ENCODE results near the gene PAIP1.

PAIP1 gene, protein sequence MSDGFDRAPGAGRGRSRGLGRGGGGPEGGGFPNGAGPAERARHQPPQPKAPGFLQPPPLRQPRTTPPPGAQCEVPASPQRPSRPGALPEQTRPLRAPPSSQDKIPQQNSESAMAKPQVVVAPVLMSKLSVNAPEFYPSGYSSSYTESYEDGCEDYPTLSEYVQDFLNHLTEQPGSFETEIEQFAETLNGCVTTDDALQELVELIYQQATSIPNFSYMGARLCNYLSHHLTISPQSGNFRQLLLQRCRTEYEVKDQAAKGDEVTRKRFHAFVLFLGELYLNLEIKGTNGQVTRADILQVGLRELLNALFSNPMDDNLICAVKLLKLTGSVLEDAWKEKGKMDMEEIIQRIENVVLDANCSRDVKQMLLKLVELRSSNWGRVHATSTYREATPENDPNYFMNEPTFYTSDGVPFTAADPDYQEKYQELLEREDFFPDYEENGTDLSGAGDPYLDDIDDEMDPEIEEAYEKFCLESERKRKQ

DNA sequence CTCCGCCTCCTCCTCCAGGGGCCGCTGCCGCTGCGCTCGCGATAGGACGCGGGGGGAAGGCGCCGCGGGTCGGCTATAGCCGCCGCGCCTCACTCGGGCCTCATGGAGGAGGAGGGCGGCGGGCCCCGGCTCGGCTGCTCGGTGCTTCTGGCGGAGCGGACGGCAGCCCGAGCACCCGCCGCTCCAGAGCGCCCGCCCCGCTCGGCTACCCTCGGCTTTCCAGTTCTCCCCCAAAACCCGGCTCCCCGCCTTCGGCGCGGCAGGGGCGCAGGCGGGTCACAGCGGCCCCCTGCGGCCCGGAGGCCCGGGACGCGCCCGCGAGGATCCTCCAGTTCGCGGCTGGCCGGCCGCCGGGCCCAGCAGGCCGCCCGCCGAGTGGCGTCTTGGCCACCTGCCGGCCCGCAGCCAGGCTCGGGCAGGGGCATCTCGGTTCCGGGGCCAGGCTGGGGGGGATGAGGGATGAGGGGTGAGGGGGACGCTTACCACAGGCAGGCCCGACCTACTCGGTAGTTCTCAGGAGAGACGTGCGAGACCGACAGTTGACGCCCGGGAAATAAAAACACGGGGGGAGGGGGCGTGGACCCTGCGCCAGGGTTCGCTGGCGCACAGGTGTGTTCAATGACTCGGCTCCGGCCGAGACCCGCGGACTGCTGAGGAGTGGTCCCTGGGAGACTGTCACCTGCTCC, at the start of gene PAIP1:
PAIP1 (minus strand) TSS at position 221 of the 686 bp plus-strand sequence. CDS start 231 bp downstream, outside the sequence.
- DNase-seq (ENCODE audit: low read depth) = peak; percentile 93

DNA sequence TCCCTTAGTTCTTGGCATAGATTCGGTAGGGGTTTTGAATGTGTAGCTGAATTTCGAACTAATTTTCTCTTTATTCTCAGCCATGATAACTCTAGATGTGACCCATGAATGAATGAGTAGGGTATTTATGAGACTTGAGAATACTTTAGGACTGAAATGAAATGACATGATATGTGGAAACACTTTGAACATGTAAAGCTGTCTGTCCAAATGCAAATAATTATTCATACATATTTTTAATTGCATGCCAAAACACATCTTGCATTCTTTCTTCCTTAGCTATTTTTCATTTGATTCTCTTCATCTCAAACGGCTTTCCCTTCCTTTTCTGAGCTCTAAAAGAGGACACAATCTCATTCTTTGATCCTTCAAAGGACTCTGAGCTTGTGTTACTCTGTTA, 49.5 kb upstream of the PAIP1 start:
- H3K4me3 ChIP-seq (ENCODE audit: low read length) = no peak overlapping the region
- TF ChIP-seq, protein P1, sequence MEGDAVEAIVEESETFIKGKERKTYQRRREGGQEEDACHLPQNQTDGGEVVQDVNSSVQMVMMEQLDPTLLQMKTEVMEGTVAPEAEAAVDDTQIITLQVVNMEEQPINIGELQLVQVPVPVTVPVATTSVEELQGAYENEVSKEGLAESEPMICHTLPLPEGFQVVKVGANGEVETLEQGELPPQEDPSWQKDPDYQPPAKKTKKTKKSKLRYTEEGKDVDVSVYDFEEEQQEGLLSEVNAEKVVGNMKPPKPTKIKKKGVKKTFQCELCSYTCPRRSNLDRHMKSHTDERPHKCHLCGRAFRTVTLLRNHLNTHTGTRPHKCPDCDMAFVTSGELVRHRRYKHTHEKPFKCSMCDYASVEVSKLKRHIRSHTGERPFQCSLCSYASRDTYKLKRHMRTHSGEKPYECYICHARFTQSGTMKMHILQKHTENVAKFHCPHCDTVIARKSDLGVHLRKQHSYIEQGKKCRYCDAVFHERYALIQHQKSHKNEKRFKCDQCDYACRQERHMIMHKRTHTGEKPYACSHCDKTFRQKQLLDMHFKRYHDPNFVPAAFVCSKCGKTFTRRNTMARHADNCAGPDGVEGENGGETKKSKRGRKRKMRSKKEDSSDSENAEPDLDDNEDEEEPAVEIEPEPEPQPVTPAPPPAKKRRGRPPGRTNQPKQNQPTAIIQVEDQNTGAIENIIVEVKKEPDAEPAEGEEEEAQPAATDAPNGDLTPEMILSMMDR (IDR thresholded peaks at IDR 0.05; ENCODE audit: insufficient read depth, low read depth, low read length, missing control alignments) = no peak
- DNase-seq (ENCODE audit: low read depth) = peak; percentile 54

More for the DNA sequence above, at the start of gene PAIP1:
- TF ChIP-seq, protein P1 (IDR thresholded peaks at IDR 0.05; ENCODE audit: insufficient read depth, low read depth, low read length, missing control alignments) = peak; percentile 21
- H3K4me3 ChIP-seq (ENCODE audit: low read length) = peak within 1 kb of the TSS; percentile 67

DNA sequence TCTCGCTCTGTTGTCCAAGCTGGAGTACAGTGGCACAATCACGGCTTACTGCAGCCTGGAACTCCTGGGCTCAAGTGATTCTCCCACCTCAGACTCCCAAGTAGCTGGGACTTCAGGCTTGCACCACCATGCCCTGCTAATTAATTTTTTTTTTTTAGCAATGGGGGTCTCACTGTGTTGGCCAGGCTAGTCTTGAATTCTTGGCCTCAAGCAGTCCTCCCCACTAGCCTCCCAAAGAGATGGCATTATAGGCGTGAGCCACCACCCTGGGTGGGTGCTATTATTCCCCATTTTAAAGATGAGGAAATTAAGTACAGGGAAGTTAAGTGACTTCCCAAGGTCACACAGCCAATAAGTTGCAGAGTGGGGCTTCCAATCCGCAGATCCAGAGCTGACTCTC, 47.8 kb upstream of the PAIP1 start:
- DNase-seq (ENCODE audit: low read depth) = no peak
- TF ChIP-seq, protein P1 (IDR thresholded peaks at IDR 0.05; ENCODE audit: insufficient read depth, low read depth, low read length, missing control alignments) = no peak
- no peak overlapping the region for H3K4me3 ChIP-seq (ENCODE audit: low read length)

DNA sequence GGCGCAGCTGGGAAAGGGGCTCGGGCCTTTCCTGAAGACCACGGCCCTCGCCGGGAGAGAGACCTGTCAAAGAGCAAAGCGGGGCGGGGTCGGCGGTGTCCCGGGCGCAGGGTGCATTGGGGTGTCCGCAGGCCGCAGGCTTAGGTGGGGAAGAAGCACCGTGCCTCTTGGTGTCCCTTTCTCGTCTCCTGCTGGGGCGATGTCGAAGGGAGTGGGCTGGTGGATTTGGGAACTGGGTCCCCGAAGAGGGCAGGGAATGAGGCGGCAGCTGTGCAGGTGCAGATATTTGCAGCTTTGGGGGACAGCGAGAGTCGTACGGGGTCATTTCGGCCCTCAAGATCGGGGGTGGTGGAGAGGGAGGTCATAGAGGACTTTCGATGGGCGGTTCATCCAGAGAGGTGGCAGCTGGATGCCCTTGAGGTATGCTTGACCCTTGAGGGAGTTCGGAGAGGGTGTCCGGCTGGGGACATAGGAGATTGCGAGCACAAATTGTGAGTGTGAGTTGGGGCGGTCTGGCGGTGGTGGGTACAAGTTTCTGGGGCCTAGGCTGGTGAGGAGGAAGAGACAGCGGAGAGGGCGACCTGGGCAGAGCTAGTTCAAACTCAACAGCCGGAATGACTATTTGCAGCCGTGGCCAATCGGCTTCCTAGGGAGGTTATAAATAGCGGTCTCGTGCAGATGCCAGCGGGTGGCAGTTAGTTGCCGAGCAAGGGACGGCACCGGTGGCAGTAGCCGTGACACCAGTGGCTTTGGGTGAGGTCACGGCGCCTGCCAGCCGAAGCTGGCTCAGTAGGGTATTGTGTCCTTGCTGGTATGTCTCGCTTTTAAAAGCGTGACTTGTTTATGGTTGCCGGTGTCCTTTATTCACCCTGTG, 46.7 kb upstream of the PAIP1 start:
- TF ChIP-seq, protein P1 (IDR thresholded peaks at IDR 0.05; ENCODE audit: insufficient read depth, low read depth, low read length, missing control alignments) = no peak
- DNase-seq (ENCODE audit: low read depth) = peak; percentile 38
- peak overlapping the region; percentile 83 for H3K4me3 ChIP-seq (ENCODE audit: low read length)

DNA sequence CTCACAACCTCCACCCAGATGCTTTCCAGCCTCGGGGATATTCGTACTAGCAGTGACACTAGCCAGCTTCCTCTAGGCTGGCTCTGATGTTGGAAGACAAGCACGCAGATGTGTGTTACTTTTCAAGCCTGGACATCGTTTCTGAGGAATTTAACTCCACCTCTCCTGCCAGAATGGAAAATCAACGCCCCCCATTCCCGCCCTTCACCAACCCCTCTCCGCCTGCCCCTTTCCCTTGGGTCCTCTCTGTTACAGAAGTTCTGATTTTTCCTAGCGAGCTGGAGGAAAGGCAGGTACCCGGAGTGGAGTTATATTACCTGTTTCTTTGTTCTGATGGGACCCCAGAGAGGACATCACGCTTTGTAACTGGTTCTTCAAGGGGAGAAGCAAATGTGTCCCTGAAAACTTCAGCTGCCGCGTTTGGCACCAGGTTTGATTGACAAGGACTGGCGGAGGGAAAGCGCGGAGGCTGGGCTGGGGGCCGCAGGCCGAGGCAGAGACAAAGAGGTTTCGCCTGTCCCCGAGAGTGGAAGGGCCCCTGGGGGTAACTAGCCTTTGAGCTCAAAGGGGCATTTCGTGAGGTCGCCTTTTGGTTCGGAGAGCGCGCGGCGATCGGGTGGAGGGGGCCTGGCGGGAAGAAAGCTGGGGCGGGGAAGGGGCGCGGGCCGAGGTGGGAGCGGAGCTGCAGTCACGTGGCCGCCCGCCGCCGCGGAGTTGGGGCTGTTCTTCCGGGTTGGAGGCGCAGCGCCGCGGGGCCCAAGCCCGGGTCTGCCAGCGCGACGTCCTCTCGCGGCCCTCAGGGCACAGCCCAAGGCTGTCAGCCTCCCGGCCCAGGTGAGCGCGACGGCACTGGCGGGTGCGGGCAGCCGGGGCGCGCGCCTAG, 45.8 kb upstream of the PAIP1 start, which contains the start of gene NNT:
NNT (plus strand) TSS at position 720 of the 883 bp plus-strand sequence. CDS start 6,016 bp downstream, outside the sequence.
- TF ChIP-seq, protein P1 (IDR thresholded peaks at IDR 0.05; ENCODE audit: insufficient read depth, low read depth, low read length, missing control alignments) = no peak
- H3K4me3 ChIP-seq (ENCODE audit: low read length) = peak within 1 kb of the TSS; percentile 83
- peak; percentile 54 for DNase-seq (ENCODE audit: low read depth)
